ENCODE data around the gene TRIP13.

Gene TRIP13

GRCh38 chr5:952597-953271 is 60.0 kb downstream of the TRIP13 start:
- Histone ChIP-seq H3K4me3 (ENCODE audit: low read depth, low read length) (no peak overlapping the region), H3K4me1 (ENCODE audit: control insufficient read depth, insufficient read depth, low read length) (0 out of 2 replicates have a peak, but pooled peaks cover 6% of the 10 kb centered on the region), H3K9me3 (ENCODE audit: control insufficient read depth, insufficient read depth, low read length) (no peaks in the 10 kb centered on the region), H3K27me3 (ENCODE audit: control insufficient read depth, insufficient read depth, low read length) (no peaks in the 10 kb centered on the region), H3K27ac (ENCODE audit: low read depth, low read length) (no peak overlapping the region), H3K9ac (ENCODE audit: low read depth, low read length) (no peak overlapping the region), H3K36me3 (ENCODE audit: control insufficient read depth, insufficient read depth, low read length) (no peaks in the 10 kb centered on the region)

- H3K27ac ChIP-seq (ENCODE audit: low read depth, low read length) = no peak overlapping the region
- no peaks in the 10 kb centered on the region for H3K27me3 ChIP-seq (ENCODE audit: control insufficient read depth, insufficient read depth, low read length)
- no peak overlapping the region for H3K9ac ChIP-seq (ENCODE audit: low read depth, low read length)
- no peaks in the 10 kb centered on the region for H3K9me3 ChIP-seq (ENCODE audit: control insufficient read depth, insufficient read depth, low read length)
- no peak overlapping the region for H3K4me3 ChIP-seq (ENCODE audit: low read depth, low read length)
- H3K4me1 ChIP-seq (ENCODE audit: control insufficient read depth, insufficient read depth, low read length) = 0 out of 2 replicates have a peak, but pooled peaks cover 6% of the 10 kb centered on the region
- H3K36me3 ChIP-seq (ENCODE audit: control insufficient read depth, insufficient read depth, low read length) = no peaks in the 10 kb centered on the region
These were observed 61.1 kb downstream of the TRIP13 start for GRCh38 chr5:953535-954449.

DNA sequence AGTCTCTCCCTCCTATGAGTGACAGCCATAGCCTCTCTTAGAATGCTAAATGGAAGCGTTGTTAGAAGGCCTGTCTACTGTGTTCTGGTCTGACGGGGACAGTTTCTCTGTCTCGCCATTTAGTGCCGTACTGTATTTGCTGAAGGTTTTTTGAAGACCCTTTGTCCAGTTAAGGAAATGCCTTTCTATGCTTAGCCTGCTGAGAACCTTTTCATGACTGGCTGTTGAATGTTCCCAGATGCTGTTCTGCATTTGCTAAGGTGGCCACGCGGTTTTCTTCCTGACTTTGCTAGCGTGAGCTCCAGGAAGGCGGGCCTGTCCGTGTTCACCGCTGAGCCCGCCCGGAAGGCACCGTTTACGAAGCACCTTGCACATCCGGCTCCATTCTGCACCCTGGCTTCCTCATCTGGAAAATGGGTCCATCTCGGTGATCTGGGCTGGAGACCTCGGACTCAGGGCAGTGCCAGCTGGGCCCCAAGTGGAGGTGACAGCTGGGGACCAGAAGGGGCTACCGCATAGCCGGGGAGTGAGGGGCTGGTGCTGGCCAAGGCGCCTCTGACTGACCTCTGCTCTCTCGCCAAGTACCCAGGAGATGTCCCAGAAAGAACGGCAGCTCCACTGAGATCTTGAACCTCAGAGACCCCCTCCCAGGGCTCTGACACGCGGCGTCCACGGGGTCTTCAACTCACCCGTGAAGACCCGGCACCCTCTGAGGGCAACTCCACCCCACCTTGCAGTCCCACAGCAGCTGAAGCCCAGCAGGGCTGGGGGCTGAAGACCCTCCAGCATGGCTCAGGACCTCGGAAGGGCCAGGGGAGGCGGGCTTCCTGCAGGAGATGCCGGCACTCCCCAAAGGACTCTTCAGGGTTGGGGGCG is 63.4 kb downstream of the TRIP13 start:
- no peak overlapping the region for H3K4me3 ChIP-seq (ENCODE audit: low read depth, low read length)
- H3K4me1 ChIP-seq (ENCODE audit: control insufficient read depth, insufficient read depth, low read length) = 0 out of 2 replicates have a peak, but pooled peaks cover 6% of the 10 kb centered on the region
- H3K9ac ChIP-seq (ENCODE audit: low read depth, low read length) = no peak overlapping the region
- H3K27me3 ChIP-seq (ENCODE audit: control insufficient read depth, insufficient read depth, low read length) = no peaks in the 10 kb centered on the region
- H3K27ac ChIP-seq (ENCODE audit: low read depth, low read length) = no peak overlapping the region
- no peaks in the 10 kb centered on the region for H3K36me3 ChIP-seq (ENCODE audit: control insufficient read depth, insufficient read depth, low read length)
- H3K9me3 ChIP-seq (ENCODE audit: control insufficient read depth, insufficient read depth, low read length) = no peaks in the 10 kb centered on the region

- Histone ChIP-seq H3K36me3 (ENCODE audit: control insufficient read depth, insufficient read depth, low read length) (no peaks in the 10 kb centered on the region), H3K9me3 (ENCODE audit: control insufficient read depth, insufficient read depth, low read length) (no peaks in the 10 kb centered on the region), H3K27ac (ENCODE audit: low read depth, low read length) (no peak overlapping the region), H3K4me1 (ENCODE audit: control insufficient read depth, insufficient read depth, low read length) (0 out of 2 replicates have a peak, but pooled peaks cover 6% of the 10 kb centered on the region), H3K9ac (ENCODE audit: low read depth, low read length) (no peak overlapping the region), H3K4me3 (ENCODE audit: low read depth, low read length) (no peak overlapping the region), H3K27me3 (ENCODE audit: control insufficient read depth, insufficient read depth, low read length) (no peaks in the 10 kb centered on the region)
These were observed 64.5 kb downstream of the TRIP13 start for GRCh38 chr5:956941-957747.

DNA sequence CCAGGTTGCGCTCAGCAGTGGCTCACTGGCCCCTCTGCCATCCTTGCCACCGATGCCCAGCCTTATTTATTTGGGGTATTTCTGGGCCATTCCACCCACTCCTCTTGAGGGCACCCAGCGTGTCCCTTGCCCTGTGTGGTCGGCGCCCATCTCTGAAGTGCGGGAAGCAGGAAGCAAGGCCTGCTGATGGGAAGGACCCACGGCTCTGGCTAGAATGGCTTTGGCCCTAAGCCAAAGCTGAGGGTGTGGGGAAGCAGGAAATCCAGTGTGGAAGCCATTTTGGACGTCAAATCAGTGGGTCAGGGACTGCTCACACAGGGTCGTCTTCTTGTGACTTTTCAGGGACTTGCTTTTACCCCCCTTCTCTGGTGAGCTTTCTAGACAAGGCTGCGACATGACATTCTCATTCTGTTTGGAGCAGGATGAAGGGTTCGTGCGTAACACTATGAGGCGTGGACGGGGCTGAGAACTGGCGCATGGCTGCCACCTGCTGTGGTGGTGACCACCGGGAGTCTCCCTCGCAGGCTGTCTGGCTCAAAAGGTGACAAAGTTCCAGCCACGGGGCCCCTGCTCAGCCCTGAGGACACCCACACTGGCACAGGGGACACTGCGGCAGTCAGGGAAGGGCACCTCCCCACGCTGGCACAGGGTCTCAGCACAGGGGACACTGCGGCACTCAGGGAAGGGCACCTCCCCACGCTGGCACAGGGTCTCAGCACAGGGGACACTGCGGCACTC is 65.2 kb downstream of the TRIP13 start:
- H3K9ac ChIP-seq (ENCODE audit: low read depth, low read length) = no peak overlapping the region
- no peak overlapping the region for H3K27ac ChIP-seq (ENCODE audit: low read depth, low read length)

GRCh38 chr5:958701-959571 is 66.3 kb downstream of the TRIP13 start:
- Histone ChIP-seq H3K27ac (ENCODE audit: low read depth, low read length) (no peak overlapping the region), H3K9ac (ENCODE audit: low read depth, low read length) (no peak overlapping the region), H3K4me1 (ENCODE audit: control insufficient read depth, insufficient read depth, low read length) (0 out of 2 replicates have a peak, but pooled peaks cover 6% of the 10 kb centered on the region), H3K9me3 (ENCODE audit: control insufficient read depth, insufficient read depth, low read length) (no peaks in the 10 kb centered on the region), H3K27me3 (ENCODE audit: control insufficient read depth, insufficient read depth, low read length) (no peaks in the 10 kb centered on the region), H3K4me3 (ENCODE audit: low read depth, low read length) (no peak overlapping the region), H3K36me3 (ENCODE audit: control insufficient read depth, insufficient read depth, low read length) (no peaks in the 10 kb centered on the region)

More for the DNA sequence above, 65.2 kb downstream of the TRIP13 start:
- 0 out of 2 replicates have a peak, but pooled peaks cover 6% of the 10 kb centered on the region for H3K4me1 ChIP-seq (ENCODE audit: control insufficient read depth, insufficient read depth, low read length)
- no peaks in the 10 kb centered on the region for H3K36me3 ChIP-seq (ENCODE audit: control insufficient read depth, insufficient read depth, low read length)
- no peak overlapping the region for H3K4me3 ChIP-seq (ENCODE audit: low read depth, low read length)
- no peaks in the 10 kb centered on the region for H3K27me3 ChIP-seq (ENCODE audit: control insufficient read depth, insufficient read depth, low read length)
- no peaks in the 10 kb centered on the region for H3K9me3 ChIP-seq (ENCODE audit: control insufficient read depth, insufficient read depth, low read length)

GRCh38 chr5:959581-960531 is 67.2 kb downstream of the TRIP13 start:
- H3K4me1 ChIP-seq (ENCODE audit: control insufficient read depth, insufficient read depth, low read length) = 0 out of 2 replicates have a peak, but pooled peaks cover 6% of the 10 kb centered on the region
- H3K27ac ChIP-seq (ENCODE audit: low read depth, low read length) = no peak overlapping the region
- H3K9me3 ChIP-seq (ENCODE audit: control insufficient read depth, insufficient read depth, low read length) = no peaks in the 10 kb centered on the region
- no peak overlapping the region for H3K9ac ChIP-seq (ENCODE audit: low read depth, low read length)
- H3K4me3 ChIP-seq (ENCODE audit: low read depth, low read length) = no peak overlapping the region
- no peaks in the 10 kb centered on the region for H3K36me3 ChIP-seq (ENCODE audit: control insufficient read depth, insufficient read depth, low read length)
- no peaks in the 10 kb centered on the region for H3K27me3 ChIP-seq (ENCODE audit: control insufficient read depth, insufficient read depth, low read length)

- no peaks in the 10 kb centered on the region for H3K9me3 ChIP-seq (ENCODE audit: control insufficient read depth, insufficient read depth, low read length)
- no peak overlapping the region for H3K27ac ChIP-seq (ENCODE audit: low read depth, low read length)
- H3K27me3 ChIP-seq (ENCODE audit: control insufficient read depth, insufficient read depth, low read length) = no peaks in the 10 kb centered on the region
- H3K9ac ChIP-seq (ENCODE audit: low read depth, low read length) = no peak overlapping the region
- H3K36me3 ChIP-seq (ENCODE audit: control insufficient read depth, insufficient read depth, low read length) = no peaks in the 10 kb centered on the region
- H3K4me1 ChIP-seq (ENCODE audit: control insufficient read depth, insufficient read depth, low read length) = 0 out of 2 replicates have a peak, but pooled peaks cover 6% of the 10 kb centered on the region
- no peak overlapping the region for H3K4me3 ChIP-seq (ENCODE audit: low read depth, low read length)
These were observed 67.9 kb downstream of the TRIP13 start for GRCh38 chr5:960551-960950.

Measured in HUES48 (cell line).